Thyroid gland (tissue), 4 donors: ENCODE data around the gene HTRA3.

Experiments
- POLR2A ChIP-seq, 2 donors: fragments of 450-650 bp; IDR thresholded peaks; one replicate each; pipeline ENCODE4 v1.6.1; 2017; ENCODE audit warnings: antibody characterized with exemption in 2 of 2, mild to moderate bottlenecking in 2 of 2, moderate library complexity in 1 of 2
- TF ChIP-seq, protein P1 (sequence below), 6 experiments: fragments of 200-600 bp in 3 of 6; fragments of 450-650 bp in 3 of 6; sonication (generic) in 3 of 6; IDR thresholded peaks; one replicate each; pipeline ENCODE4 v1.5.1; 2016 to 2019; ENCODE audit warnings: antibody characterized with exemption in 6 of 6, mild to moderate bottlenecking in 2 of 6, inconsistent platforms in 1 of 6, moderate library complexity in 1 of 6

DNA sequence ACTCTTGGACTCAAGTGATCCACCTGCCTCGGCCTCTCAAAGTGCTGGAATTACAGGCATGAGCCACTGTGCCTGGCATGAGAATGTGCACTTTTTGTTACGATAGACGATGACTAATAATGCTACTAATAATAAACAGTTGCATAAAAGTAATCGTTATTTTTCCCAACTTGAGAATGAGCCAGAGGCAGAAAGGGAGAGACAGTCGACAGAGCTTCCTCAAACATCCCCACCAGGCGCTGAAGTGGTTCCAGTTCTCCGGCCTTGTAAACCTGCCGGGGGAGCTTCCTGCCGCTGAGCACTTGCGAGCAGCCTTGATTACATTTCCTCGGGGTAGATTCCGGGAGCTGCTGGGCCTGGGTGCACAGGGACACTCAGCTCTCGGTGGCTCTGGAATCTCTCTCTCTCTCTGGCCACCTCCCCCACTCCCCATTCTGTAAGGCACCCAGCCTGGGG is 8.9 kb upstream of the HTRA3 start:
- TF ChIP-seq, protein P1, sequence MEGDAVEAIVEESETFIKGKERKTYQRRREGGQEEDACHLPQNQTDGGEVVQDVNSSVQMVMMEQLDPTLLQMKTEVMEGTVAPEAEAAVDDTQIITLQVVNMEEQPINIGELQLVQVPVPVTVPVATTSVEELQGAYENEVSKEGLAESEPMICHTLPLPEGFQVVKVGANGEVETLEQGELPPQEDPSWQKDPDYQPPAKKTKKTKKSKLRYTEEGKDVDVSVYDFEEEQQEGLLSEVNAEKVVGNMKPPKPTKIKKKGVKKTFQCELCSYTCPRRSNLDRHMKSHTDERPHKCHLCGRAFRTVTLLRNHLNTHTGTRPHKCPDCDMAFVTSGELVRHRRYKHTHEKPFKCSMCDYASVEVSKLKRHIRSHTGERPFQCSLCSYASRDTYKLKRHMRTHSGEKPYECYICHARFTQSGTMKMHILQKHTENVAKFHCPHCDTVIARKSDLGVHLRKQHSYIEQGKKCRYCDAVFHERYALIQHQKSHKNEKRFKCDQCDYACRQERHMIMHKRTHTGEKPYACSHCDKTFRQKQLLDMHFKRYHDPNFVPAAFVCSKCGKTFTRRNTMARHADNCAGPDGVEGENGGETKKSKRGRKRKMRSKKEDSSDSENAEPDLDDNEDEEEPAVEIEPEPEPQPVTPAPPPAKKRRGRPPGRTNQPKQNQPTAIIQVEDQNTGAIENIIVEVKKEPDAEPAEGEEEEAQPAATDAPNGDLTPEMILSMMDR (IDR thresholded peaks at IDR 0.05): no peak
- TF ChIP-seq POLR2A (IDR thresholded peaks at IDR 0.05): no peak
